IMR-90 (cell line): Measurements from ENCODE around the gene ADAP1. TPM values are rescaled to one million over a fixed set of nuclear protein-coding genes. Genes with fewer than 3 reads are reported as not detected.

ENCODE experiments used
- ATAC-seq: fragments of 200-7000 bp; cut with Tn5 transposase; 2 replicates; pipeline ENCODE4 v1.9.1; 2020; ENCODE audit warnings: low read depth, mild to moderate bottlenecking, moderate library complexity
- BruUV-seq: library from RNA; stranded (reverse); fragments of 400-500 nt; replicated peaks from 2 replicates; lab custom pipeline; 2021; lab: Mats Ljungman, UMichigan
- CTCF ChIA-PET: fragments of 300-600 bp; formaldehyde crosslinking; extraction: SDS; loops from one replicate; lab custom pipeline; 2021; ENCODE audit warnings: antibody characterized with exemption; lab: Yijun Ruan, JAX
- POLR2A ChIA-PET: fragments of 300-600 bp; sonication (Branson Sonifier 250); formaldehyde crosslinking; loops from one replicate; lab custom pipeline; 2022; ENCODE audit warnings: antibody characterized with exemption; ENCODE audit not compliant: unreplicated experiment; lab: Charles Lee
- DNase-seq: peaks from one replicate; pipeline ENCODE4 v3.0.0; 2013
- H2AFZ ChIP-seq: replicated peaks from 2 replicates; pipeline ENCODE3; 2013; ENCODE audit warnings: low read length, mild to moderate bottlenecking; ENCODE audit not compliant: poor library complexity
- H2AK5ac ChIP-seq: 2 replicates; pipeline ENCODE4 v1.6.1; 2013; ENCODE audit warnings: low read depth, low read length, inconsistent platforms
- H2AK9ac ChIP-seq: replicated peaks from 2 replicates; pipeline ENCODE3; 2013; ENCODE audit warnings: mild to moderate bottlenecking, low read depth, low read length, moderate library complexity; ENCODE audit not compliant: poor library complexity
- H2BK120ac ChIP-seq: 2 replicates; pipeline ENCODE4 v1.6.1; 2013; ENCODE audit warnings: low read depth, low read length, inconsistent platforms
- H2BK15ac ChIP-seq: 3 replicates; pipeline ENCODE4 v1.6.1; 2013; ENCODE audit warnings: low read depth, low read length, inconsistent platforms
- H2BK20ac ChIP-seq: 2 replicates; pipeline ENCODE4 v1.6.1; 2013; ENCODE audit warnings: low read depth, mild to moderate bottlenecking, inconsistent platforms, low read length, moderate library complexity
- H2BK5ac ChIP-seq: 2 replicates; pipeline ENCODE4 v1.6.1; 2013; ENCODE audit warnings: mild to moderate bottlenecking, low read depth, low read length, inconsistent platforms; ENCODE audit not compliant: poor library complexity, severe bottlenecking
- H3K14ac ChIP-seq: replicated peaks from 2 replicates; pipeline ENCODE4 v1.6.1; 2013; ENCODE audit warnings: low read depth, low read length, inconsistent platforms
- H3K18ac ChIP-seq: 2 replicates; pipeline ENCODE4 v1.6.1; 2013; ENCODE audit warnings: low read depth, low read length, control low read depth
- H3K23ac ChIP-seq: 2 replicates; pipeline ENCODE4 v1.6.1; 2013; ENCODE audit warnings: low read depth, low read length, inconsistent platforms
- H3K27ac ChIP-seq: 2 replicates; pipeline ENCODE4 v1.5.1; 2013; ENCODE audit warnings: mild to moderate bottlenecking, control low read depth, low read length; ENCODE audit not compliant: insufficient read depth
- H3K27me3 ChIP-seq: 2 replicates; pipeline ENCODE4 v1.6.1; 2013; ENCODE audit warnings: low read length; ENCODE audit not compliant: control insufficient read depth, insufficient read depth
- H3K36me3 ChIP-seq: 2 replicates; pipeline ENCODE4 v1.6.1; 2013; ENCODE audit warnings: low read length, mixed read lengths; ENCODE audit not compliant: control insufficient read depth, insufficient read depth
- H3K4ac ChIP-seq: 2 replicates; pipeline ENCODE4 v1.6.1; 2013; ENCODE audit warnings: low read depth, low read length, inconsistent platforms
- H3K4me1 ChIP-seq: 2 replicates; pipeline ENCODE4 v1.6.1; 2013; ENCODE audit warnings: low read length, mixed read lengths; ENCODE audit not compliant: control insufficient read depth, insufficient read depth
- H3K4me2 ChIP-seq: 2 replicates; pipeline ENCODE4 v1.6.1; 2013; ENCODE audit warnings: low read depth, mild to moderate bottlenecking, control low read depth, low read length, moderate library complexity
- H3K4me3 ChIP-seq: 2 replicates; pipeline ENCODE4 v1.5.1; 2013; ENCODE audit warnings: low read depth, mild to moderate bottlenecking, control low read depth, low read length, moderate library complexity; ENCODE audit not compliant: insufficient read depth
- H3K56ac ChIP-seq: 2 replicates; pipeline ENCODE4 v1.6.1; 2013; ENCODE audit warnings: low read length, inconsistent platforms; ENCODE audit not compliant: insufficient read depth; ENCODE audit errors: extremely low read depth
- H3K79me1 ChIP-seq, 2 experiments: 2 replicates each; pipeline ENCODE4 v1.6.1; 2013; ENCODE audit warnings: low read length in 2 of 2, inconsistent platforms in 1 of 2, low read depth in 1 of 2
- H3K9ac ChIP-seq: 2 replicates; pipeline ENCODE4 v1.6.1; 2013; ENCODE audit warnings: low read depth, low read length, control low read depth
- H3K9me1 ChIP-seq: 2 replicates; pipeline ENCODE4 v1.6.1; 2013; ENCODE audit warnings: low read length, inconsistent platforms; ENCODE audit not compliant: insufficient read depth
- H3K9me3 ChIP-seq: 2 replicates; pipeline ENCODE4 v1.6.1; 2013; ENCODE audit warnings: low read length; ENCODE audit not compliant: control insufficient read depth, insufficient read depth
- H4K20me1 ChIP-seq: 2 replicates; pipeline ENCODE4 v1.6.1; 2013; ENCODE audit warnings: low read length, inconsistent platforms; ENCODE audit not compliant: insufficient read depth
- H4K5ac ChIP-seq: 2 replicates; pipeline ENCODE4 v1.6.1; 2013; ENCODE audit warnings: mild to moderate bottlenecking, low read depth, low read length, control low read depth
- H4K8ac ChIP-seq, 2 experiments: 2 replicates each; pipeline ENCODE4 v1.6.1; 2013; ENCODE audit warnings: low read depth in 2 of 2, low read length in 2 of 2, control low read depth in 1 of 2, inconsistent platforms in 1 of 2
- H4K91ac ChIP-seq: 2 replicates; pipeline ENCODE4 v1.6.1; 2013; ENCODE audit warnings: low read depth, low read length, inconsistent platforms; ENCODE audit not compliant: insufficient read depth
- CHD1 ChIP-seq: IDR thresholded peaks from 2 replicates; pipeline ENCODE4 v1.6.1; 2012; ENCODE audit warnings: low read depth, low read length, improper control_type of control experiment
- ELK1 ChIP-seq: fragments of 150-350 bp; IDR thresholded peaks from 2 replicates; pipeline ENCODE4 v1.6.1; 2016; ENCODE audit warnings: low read depth, mild to moderate bottlenecking, low read length, moderate library complexity, borderline replicate concordance
- POLR2A ChIP-seq: IDR thresholded peaks from 2 replicates; pipeline ENCODE4 v1.6.1; 2012; ENCODE audit warnings: mild to moderate bottlenecking, low read depth, low read length
- USF2 ChIP-seq: fragments of 150-350 bp; IDR thresholded peaks from 2 replicates; pipeline ENCODE4 v1.6.1; 2017; ENCODE audit warnings: mild to moderate bottlenecking, antibody characterized with exemption, low read length, low read depth
- WGBS, 2 experiments: methylation state at CpG; one replicate each; pipeline versions ENCODE4 v1.1.5 to v1.1.7; 2013; ENCODE audit warnings: missing lambda C conversion rate in 2 of 2; ENCODE audit not compliant: insufficient read length in 1 of 2; ENCODE audit errors: extremely low coverage in 2 of 2; 5-methylcytosine and 5-hydroxymethylcytosine counted together
- dilution Hi-C: fragments of 300-500 bp; cut with HindIII; formaldehyde crosslinking; loops from one replicate; pipeline ENCODE4 v1.14.3; 2018; ENCODE audit warnings: low sequenced_read_pairs; ENCODE audit not compliant: unreplicated experiment
- in situ Hi-C: fragments of 300-500 bp; cut with MboI; formaldehyde crosslinking; loops from 3 replicates; pipeline ENCODE4 v1.14.3; 2019; ENCODE audit warnings: low sequenced_read_pairs, inconsistent platforms, mixed read lengths
- intact Hi-C: fragments of 100-400 bp; cut with micrococcal nuclease; formaldehyde crosslinking; loops from 2 replicates; pipeline ENCODE4 v1.10.0; 2022
- polyA plus RNA-seq, 3 experiments: library from polyadenylated mRNA; depleted of rRNA; stranded (reverse); fragments of >200 nt; gene quantifications; 2 replicates each; pipeline ENCODE4 v1.2.3, GENCODE V29; 2012; ENCODE audit warnings: low replicate concordance in 1 of 3
- total RNA-seq: library from RNA; depleted of rRNA; stranded (reverse); fragments of >200 nt; gene quantifications from 2 replicates; pipeline ENCODE4 v1.2.3, GENCODE V29; 2012

The ADAP1 gene
- total and polyA plus RNA-seq, 2 of the 4 experiments (the other 2 are of a cell fraction): 1.4 to 2.0 TPM

- Histone ChIP-seq H2AFZ (no peak overlapping the region), H3K9me3 (no peaks in the 10 kb centered on the region), H3K27me3 (no peaks in the 10 kb centered on the region), H2BK120ac (no peak overlapping the region), H3K23ac (no peak overlapping the region), H3K4me1 (no peaks in the 10 kb centered on the region), H3K79me1 (peaks cover 3 to 15% of the 10 kb centered on the region in 2 experiments), H3K4ac (no peak overlapping the region), H3K9ac (no peak overlapping the region), H3K27ac (no peak overlapping the region), H3K36me3 (peaks cover 56% of the 10 kb centered on the region), H4K20me1 (peaks cover 13% of the 10 kb centered on the region), H3K18ac (no peak overlapping the region), H3K4me3 (no peak overlapping the region), H3K9me1 (0 out of 2 replicates have a peak, but pooled peaks cover 5% of the 10 kb centered on the region), H3K14ac (no peak overlapping the region), H2AK5ac (no peak overlapping the region), H3K4me2 (no peak overlapping the region), H2AK9ac (no peak overlapping the region), H4K5ac (no peak overlapping the region), H2BK20ac (no peak overlapping the region), H2BK15ac (no peak overlapping the region), H2BK5ac (no peak overlapping the region), H3K56ac (no peak overlapping the region), H4K8ac (no peak overlapping the region), H4K91ac (no peak overlapping the region)
- CTCF ChIA-PET: no interaction called here
- WGBS, 2 experiments: 93% methylated on average over 23 of the region's 40 CpGs; no CpG with 5 or more reads in 1 of the 2 experiments
- TF ChIP-seq USF2: no peak
- TF ChIP-seq POLR2A: no peak
- TF ChIP-seq CHD1: no peak
- no peak for TF ChIP-seq ELK1
- intact Hi-C loops (no loop called here), dilution Hi-C loops (no loop called here), in situ Hi-C loops (no loop called here)
- ATAC-seq (no peak), DNase-seq (no peak)
- POLR2A ChIA-PET: no interaction called here
- no TSS peak for BruUV-seq
Measured at GRCh38 chr7:894164-894867, 60.2 kb downstream of the ADAP1 start.
